GM23338 (cell line): Measurements from ENCODE around the gene SUCLG1.

Source experiments
- NANOG ChIP-seq: IDR thresholded peaks from 2 replicates; pipeline ENCODE4 v1.6.1; 2016; ENCODE audit warnings: antibody characterized with exemption, borderline replicate concordance
- POLR2AphosphoS5 ChIP-seq: IDR thresholded peaks from 2 replicates; pipeline ENCODE4 v1.6.1; 2016; ENCODE audit warnings: antibody characterized with exemption, low read depth
- TF ChIP-seq, protein P1 (sequence below), 2 experiments: fragments of 200-600 bp in 1 of 2; sonication (generic) in 1 of 2; conservative IDR thresholded peaks; 2 replicates each; pipeline versions ENCODE4 v1.5.1 to v1.6.1; 2016 to 2017; ENCODE audit warnings: antibody characterized with exemption in 2 of 2, low read depth in 2 of 2, mild to moderate bottlenecking in 2 of 2, moderate library complexity in 1 of 2

DNA sequence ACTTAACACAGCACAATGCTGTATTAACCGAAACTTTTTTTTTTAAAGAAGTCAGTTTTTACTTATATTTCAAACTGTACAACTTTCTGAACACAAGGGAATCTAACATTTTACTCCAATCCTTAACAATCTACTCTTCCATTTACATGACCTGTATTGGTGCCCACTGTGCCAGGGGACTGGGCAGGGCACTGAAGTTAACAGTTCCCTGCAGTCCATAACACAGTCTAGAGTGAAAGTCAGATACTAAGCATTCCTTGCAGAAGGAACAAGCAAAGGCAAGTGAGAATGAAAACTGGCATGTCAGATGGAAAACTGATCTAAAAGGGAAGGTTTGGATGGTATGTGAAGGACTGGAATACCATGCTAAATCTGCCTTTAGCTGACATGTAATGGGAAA, 29.8 kb downstream of the SUCLG1 start:
- TF ChIP-seq, protein P1, sequence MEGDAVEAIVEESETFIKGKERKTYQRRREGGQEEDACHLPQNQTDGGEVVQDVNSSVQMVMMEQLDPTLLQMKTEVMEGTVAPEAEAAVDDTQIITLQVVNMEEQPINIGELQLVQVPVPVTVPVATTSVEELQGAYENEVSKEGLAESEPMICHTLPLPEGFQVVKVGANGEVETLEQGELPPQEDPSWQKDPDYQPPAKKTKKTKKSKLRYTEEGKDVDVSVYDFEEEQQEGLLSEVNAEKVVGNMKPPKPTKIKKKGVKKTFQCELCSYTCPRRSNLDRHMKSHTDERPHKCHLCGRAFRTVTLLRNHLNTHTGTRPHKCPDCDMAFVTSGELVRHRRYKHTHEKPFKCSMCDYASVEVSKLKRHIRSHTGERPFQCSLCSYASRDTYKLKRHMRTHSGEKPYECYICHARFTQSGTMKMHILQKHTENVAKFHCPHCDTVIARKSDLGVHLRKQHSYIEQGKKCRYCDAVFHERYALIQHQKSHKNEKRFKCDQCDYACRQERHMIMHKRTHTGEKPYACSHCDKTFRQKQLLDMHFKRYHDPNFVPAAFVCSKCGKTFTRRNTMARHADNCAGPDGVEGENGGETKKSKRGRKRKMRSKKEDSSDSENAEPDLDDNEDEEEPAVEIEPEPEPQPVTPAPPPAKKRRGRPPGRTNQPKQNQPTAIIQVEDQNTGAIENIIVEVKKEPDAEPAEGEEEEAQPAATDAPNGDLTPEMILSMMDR (conservative IDR thresholded peaks at IDR 0.05; ENCODE audit: low read depth in 2 of 2) = no peak
- TF ChIP-seq NANOG (no peak), POLR2AphosphoS5 (no peak)
